Measurements from ENCODE around the gene KRT4. TPM values are rescaled to one million over a fixed set of nuclear protein-coding genes. Genes with fewer than 3 reads are reported as not detected.

Gene KRT4
- total RNA-seq, 1 donor from 2014 or later: not detected

- DNase-seq (ENCODE audit: low read depth): no peak
- Histone ChIP-seq H3K4me3 (ENCODE audit: low read depth, low read length) (no peak overlapping the region), H3K27me3 (ENCODE audit: control insufficient read depth, insufficient read depth, low read length) (peaks cover 2% of the 10 kb centered on the region), H3K36me3 (ENCODE audit: control insufficient read depth, insufficient read depth, low read length) (no peaks in the 10 kb centered on the region)
- no peak for TF ChIP-seq CTCF (IDR thresholded peaks at IDR 0.05; ENCODE audit: insufficient read depth, low read length, poor library complexity, severe bottlenecking)
Observed at GRCh38 chr12:52835271-52836041, 21.5 kb upstream of the KRT4 start.

GRCh38 chr12:52834727-52835001, 20.7 kb upstream of the KRT4 start:
- Histone ChIP-seq H3K36me3 (ENCODE audit: control insufficient read depth, insufficient read depth, low read length) (no peaks in the 10 kb centered on the region), H3K4me3 (ENCODE audit: low read depth, low read length) (no peak overlapping the region), H3K27me3 (ENCODE audit: control insufficient read depth, insufficient read depth, low read length) (no peaks in the 10 kb centered on the region)
- TF ChIP-seq CTCF (IDR thresholded peaks at IDR 0.05; ENCODE audit: insufficient read depth, low read length, poor library complexity, severe bottlenecking): no peak
- DNase-seq (ENCODE audit: low read depth): no peak

- H3K4me3 ChIP-seq (ENCODE audit: low read depth, low read length): no peak within 1 kb of the TSS
- H3K36me3 ChIP-seq (ENCODE audit: control insufficient read depth, insufficient read depth, low read length): no peaks in the 10 kb centered on the region
- no peak for DNase-seq (ENCODE audit: low read depth)
- TF ChIP-seq CTCF (IDR thresholded peaks at IDR 0.05; ENCODE audit: insufficient read depth, low read length, poor library complexity, severe bottlenecking): no peak
- H3K27me3 ChIP-seq (ENCODE audit: control insufficient read depth, insufficient read depth, low read length): no peaks in the 10 kb centered on the region
Observed at GRCh38 chr12:52833922-52834726, 20.2 kb upstream of the KRT4 start, which contains the start of gene KRT79. Gene KRT79, minus strand, starts transcription at chr12:52834311. Its CDS starts 51 bp downstream, at chr12:52834260.

- TF ChIP-seq CTCF (IDR thresholded peaks at IDR 0.05; ENCODE audit: insufficient read depth, low read length, poor library complexity, severe bottlenecking): no peak
- Histone ChIP-seq H3K27me3 (ENCODE audit: control insufficient read depth, insufficient read depth, low read length) (no peaks in the 10 kb centered on the region), H3K4me3 (ENCODE audit: low read depth, low read length) (no peak overlapping the region), H3K36me3 (ENCODE audit: control insufficient read depth, insufficient read depth, low read length) (no peaks in the 10 kb centered on the region)
- no peak for DNase-seq (ENCODE audit: low read depth)
Observed at GRCh38 chr12:52832985-52833905, 19.3 kb upstream of the KRT4 start.

GRCh38 chr12:52832451-52832850, 18.5 kb upstream of the KRT4 start:
- no peak for TF ChIP-seq CTCF (IDR thresholded peaks at IDR 0.05; ENCODE audit: insufficient read depth, low read length, poor library complexity, severe bottlenecking)
- DNase-seq (ENCODE audit: low read depth): no peak

More at GRCh38 chr12:52832451-52832850, 18.5 kb upstream of the KRT4 start:
- Histone ChIP-seq H3K27me3 (ENCODE audit: control insufficient read depth, insufficient read depth, low read length) (no peaks in the 10 kb centered on the region), H3K36me3 (ENCODE audit: control insufficient read depth, insufficient read depth, low read length) (no peaks in the 10 kb centered on the region), H3K4me3 (ENCODE audit: low read depth, low read length) (no peak overlapping the region)

Data from kidney epithelial cell (primary cell).